Parathyroid adenoma (tissue), 2 donors: ENCODE results near the gene C6orf118.

Experiments
- H2AFZ ChIP-seq: fragments of 300-600 bp; sonication (generic); one replicate; pipeline ENCODE4 v1.7.0; 2017; ENCODE audit warnings: antibody characterized with exemption, mild to moderate bottlenecking
- H3K27ac ChIP-seq: fragments of 300-600 bp; sonication (generic); one replicate; pipeline ENCODE4 v1.7.0; 2017
- H3K27me3 ChIP-seq: fragments of 300-600 bp; sonication (generic); one replicate; pipeline ENCODE4 v1.7.0; 2017; ENCODE audit warnings: low read length; ENCODE audit not compliant: control insufficient read depth, insufficient read depth
- H3K36me3 ChIP-seq: fragments of 300-600 bp; sonication (generic); one replicate; pipeline ENCODE4 v1.7.0; 2017; ENCODE audit warnings: low read length; ENCODE audit not compliant: control insufficient read depth, insufficient read depth
- H3K4me1 ChIP-seq: fragments of 300-600 bp; sonication (generic); one replicate; pipeline ENCODE4 v1.7.0; 2017; ENCODE audit warnings: control low read depth
- H3K4me2 ChIP-seq: fragments of 300-600 bp; sonication (generic); one replicate; pipeline ENCODE4 v1.7.0; 2017; ENCODE audit warnings: low read length
- H3K4me3 ChIP-seq: fragments of 300-600 bp; sonication (generic); one replicate; pipeline ENCODE4 v1.7.0; 2017; ENCODE audit warnings: low read depth, low read length
- H3K79me2 ChIP-seq: fragments of 300-600 bp; sonication (generic); one replicate; pipeline ENCODE4 v1.7.0; 2017; ENCODE audit warnings: control low read depth
- H3K9ac ChIP-seq: fragments of 300-600 bp; sonication (generic); one replicate; pipeline ENCODE4 v1.7.0; 2017; ENCODE audit warnings: mild to moderate bottlenecking
- H3K9me3 ChIP-seq: fragments of 300-600 bp; sonication (generic); one replicate; pipeline ENCODE4 v1.7.0; 2017; ENCODE audit warnings: low read length; ENCODE audit not compliant: control insufficient read depth
- TF ChIP-seq, protein P1 (sequence below): fragments of 300-600 bp; sonication (generic); IDR thresholded peaks from one replicate; pipeline ENCODE4 v1.7.0; 2017; ENCODE audit warnings: antibody characterized with exemption, mild to moderate bottlenecking
- donor health status: primary hyperparathyroidism.

The C6orf118 gene

DNA sequence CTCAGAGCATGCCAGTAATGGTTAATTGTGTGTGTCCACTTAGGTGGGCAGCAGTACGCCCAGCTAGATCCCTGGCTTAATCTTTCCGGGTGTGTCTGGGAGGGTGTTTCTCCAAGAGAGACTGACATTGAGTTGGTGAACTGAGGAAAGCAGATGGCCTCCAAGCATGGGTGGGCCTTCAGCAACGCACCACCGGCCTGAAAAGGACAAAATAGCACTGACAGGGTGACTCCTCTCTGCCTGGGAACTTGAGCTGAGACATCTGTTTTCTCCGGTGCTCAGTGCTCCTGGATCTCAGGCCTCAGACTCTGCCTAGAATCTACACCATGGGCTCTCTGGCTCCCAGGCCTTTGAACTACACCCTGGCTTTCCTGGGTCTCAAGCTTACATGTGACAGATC, 43.2 kb downstream of the C6orf118 start:
- Histone ChIP-seq H2AFZ (no peak overlapping the region), H3K79me2 (no peaks in the 10 kb centered on the region), H3K36me3 (no peaks in the 10 kb centered on the region), H3K4me1 (no peaks in the 10 kb centered on the region), H3K27me3 (no peaks in the 10 kb centered on the region), H3K9ac (no peak overlapping the region), H3K4me2 (no peak overlapping the region), H3K9me3 (no peaks in the 10 kb centered on the region), H3K4me3 (no peak overlapping the region), H3K27ac (no peak overlapping the region)
- TF ChIP-seq, protein P1, sequence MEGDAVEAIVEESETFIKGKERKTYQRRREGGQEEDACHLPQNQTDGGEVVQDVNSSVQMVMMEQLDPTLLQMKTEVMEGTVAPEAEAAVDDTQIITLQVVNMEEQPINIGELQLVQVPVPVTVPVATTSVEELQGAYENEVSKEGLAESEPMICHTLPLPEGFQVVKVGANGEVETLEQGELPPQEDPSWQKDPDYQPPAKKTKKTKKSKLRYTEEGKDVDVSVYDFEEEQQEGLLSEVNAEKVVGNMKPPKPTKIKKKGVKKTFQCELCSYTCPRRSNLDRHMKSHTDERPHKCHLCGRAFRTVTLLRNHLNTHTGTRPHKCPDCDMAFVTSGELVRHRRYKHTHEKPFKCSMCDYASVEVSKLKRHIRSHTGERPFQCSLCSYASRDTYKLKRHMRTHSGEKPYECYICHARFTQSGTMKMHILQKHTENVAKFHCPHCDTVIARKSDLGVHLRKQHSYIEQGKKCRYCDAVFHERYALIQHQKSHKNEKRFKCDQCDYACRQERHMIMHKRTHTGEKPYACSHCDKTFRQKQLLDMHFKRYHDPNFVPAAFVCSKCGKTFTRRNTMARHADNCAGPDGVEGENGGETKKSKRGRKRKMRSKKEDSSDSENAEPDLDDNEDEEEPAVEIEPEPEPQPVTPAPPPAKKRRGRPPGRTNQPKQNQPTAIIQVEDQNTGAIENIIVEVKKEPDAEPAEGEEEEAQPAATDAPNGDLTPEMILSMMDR = no peak

DNA sequence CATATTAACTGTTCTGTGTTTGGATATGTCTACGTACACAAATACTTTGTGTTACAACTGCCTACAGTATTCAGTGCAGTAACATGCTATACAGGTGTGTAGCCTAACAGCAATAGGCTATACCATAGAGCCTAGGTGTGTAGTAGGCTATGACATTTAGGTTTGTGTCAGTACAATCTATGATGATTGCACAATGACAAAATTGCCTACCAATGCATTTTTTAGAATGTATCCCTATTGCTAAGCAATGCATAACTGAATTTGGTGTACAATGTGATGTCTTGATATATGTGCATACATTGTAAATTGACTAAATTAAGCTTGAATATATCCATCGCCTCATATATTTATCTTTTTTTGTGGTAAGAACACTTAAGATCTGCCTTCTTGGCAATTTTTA, 48.9 kb downstream of the C6orf118 start:
- no peak overlapping the region for H3K4me3 ChIP-seq
- no peak overlapping the region for H3K9ac ChIP-seq
- no peak overlapping the region for H3K27ac ChIP-seq
- no peaks in the 10 kb centered on the region for H3K79me2 ChIP-seq
- H3K36me3 ChIP-seq = no peaks in the 10 kb centered on the region
- no peaks in the 10 kb centered on the region for H3K9me3 ChIP-seq
- no peak overlapping the region for H2AFZ ChIP-seq
- H3K27me3 ChIP-seq = no peaks in the 10 kb centered on the region
- TF ChIP-seq, protein P1 = no peak
- H3K4me1 ChIP-seq = no peaks in the 10 kb centered on the region
- no peak overlapping the region for H3K4me2 ChIP-seq

DNA sequence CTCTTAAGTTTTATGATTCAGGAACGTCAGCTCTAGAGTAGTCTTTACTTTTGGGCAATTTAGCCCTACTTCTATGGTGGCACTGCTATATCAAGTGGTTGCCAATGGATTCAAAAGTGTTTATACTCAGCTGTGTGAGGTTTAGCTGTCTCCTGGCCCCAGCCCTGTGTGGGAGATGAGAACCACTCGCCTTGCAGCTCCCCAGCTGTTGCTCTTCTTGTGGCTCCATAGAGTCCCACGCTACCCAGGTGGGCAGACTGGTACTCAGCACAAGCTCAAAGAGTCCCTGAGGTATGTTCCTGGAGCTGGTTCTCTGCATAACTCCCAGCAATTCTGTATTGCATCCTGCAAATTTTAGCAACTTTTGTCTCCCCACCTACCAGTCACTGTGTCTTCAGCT, 59.6 kb downstream of the C6orf118 start:
- Histone ChIP-seq H3K9ac (no peak overlapping the region), H2AFZ (no peak overlapping the region), H3K79me2 (no peaks in the 10 kb centered on the region), H3K4me2 (no peak overlapping the region), H3K4me1 (no peaks in the 10 kb centered on the region), H3K27ac (no peak overlapping the region), H3K4me3 (no peak overlapping the region), H3K27me3 (no peaks in the 10 kb centered on the region), H3K36me3 (no peaks in the 10 kb centered on the region), H3K9me3 (no peaks in the 10 kb centered on the region)
- TF ChIP-seq, protein P1 = no peak

DNA sequence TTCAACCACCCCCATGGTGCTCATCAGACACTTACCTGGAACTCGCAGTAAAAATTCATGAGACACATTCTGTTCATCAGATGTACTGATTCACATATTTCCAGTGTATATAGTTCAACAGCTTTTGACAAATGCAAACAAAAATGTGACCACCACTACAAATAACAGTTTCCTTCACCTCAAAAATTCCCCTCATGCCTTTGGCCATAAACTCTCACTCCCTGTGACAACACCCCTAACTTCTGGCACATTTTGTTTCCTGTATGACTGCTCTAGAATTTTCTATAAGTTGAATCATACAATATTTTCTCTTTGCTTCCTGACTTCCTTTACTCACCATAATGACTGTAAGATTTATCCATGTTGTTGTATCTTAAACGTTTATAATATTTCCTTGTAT, 63.7 kb downstream of the C6orf118 start:
- Histone ChIP-seq H3K9me3 (no peaks in the 10 kb centered on the region), H3K27ac (no peak overlapping the region), H3K79me2 (no peaks in the 10 kb centered on the region), H3K27me3 (no peaks in the 10 kb centered on the region), H3K4me1 (no peaks in the 10 kb centered on the region), H3K36me3 (no peaks in the 10 kb centered on the region), H3K9ac (no peak overlapping the region), H3K4me2 (no peak overlapping the region), H3K4me3 (no peak overlapping the region), H2AFZ (no peak overlapping the region)
- TF ChIP-seq, protein P1 = no peak

DNA sequence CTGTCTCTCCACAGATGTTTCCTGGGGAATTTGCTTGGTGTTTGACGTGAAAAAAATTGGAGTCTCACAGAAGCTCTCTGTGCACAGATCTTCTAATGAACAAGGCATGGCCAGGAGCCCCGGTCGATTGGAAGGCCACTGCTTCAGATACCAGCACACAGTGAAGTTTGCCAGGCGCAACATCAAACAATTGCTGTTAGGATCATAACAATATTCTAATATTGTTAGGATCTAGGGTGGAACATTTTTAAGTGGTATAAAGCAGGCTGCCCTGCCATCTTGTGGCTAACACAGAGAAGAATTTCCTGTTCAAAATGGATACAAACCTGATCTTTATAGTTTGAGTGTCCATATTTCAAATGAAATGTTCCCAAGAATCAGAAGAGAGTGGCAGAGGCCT, 64.1 kb downstream of the C6orf118 start:
- Histone ChIP-seq H3K27ac (no peak overlapping the region), H3K9ac (no peak overlapping the region), H3K4me1 (no peaks in the 10 kb centered on the region), H3K4me2 (no peak overlapping the region), H2AFZ (no peak overlapping the region), H3K36me3 (no peaks in the 10 kb centered on the region), H3K27me3 (no peaks in the 10 kb centered on the region), H3K4me3 (no peak overlapping the region), H3K79me2 (no peaks in the 10 kb centered on the region), H3K9me3 (no peaks in the 10 kb centered on the region)
- TF ChIP-seq, protein P1 = no peak
